SHP77 treated with DMSO at 0.1 percent for 48 hours (cell line): Measurements from ENCODE around the gene TNNI2.

ENCODE experiments used
- DNase-seq: peaks from one replicate; lab custom pipeline; 2025; lab: John Stamatoyannopoulos, UW

Gene TNNI2

GRCh38 chr11:1821562-1821961 is 17.2 kb upstream of the TNNI2 start:
- no peak for DNase-seq

DNA sequence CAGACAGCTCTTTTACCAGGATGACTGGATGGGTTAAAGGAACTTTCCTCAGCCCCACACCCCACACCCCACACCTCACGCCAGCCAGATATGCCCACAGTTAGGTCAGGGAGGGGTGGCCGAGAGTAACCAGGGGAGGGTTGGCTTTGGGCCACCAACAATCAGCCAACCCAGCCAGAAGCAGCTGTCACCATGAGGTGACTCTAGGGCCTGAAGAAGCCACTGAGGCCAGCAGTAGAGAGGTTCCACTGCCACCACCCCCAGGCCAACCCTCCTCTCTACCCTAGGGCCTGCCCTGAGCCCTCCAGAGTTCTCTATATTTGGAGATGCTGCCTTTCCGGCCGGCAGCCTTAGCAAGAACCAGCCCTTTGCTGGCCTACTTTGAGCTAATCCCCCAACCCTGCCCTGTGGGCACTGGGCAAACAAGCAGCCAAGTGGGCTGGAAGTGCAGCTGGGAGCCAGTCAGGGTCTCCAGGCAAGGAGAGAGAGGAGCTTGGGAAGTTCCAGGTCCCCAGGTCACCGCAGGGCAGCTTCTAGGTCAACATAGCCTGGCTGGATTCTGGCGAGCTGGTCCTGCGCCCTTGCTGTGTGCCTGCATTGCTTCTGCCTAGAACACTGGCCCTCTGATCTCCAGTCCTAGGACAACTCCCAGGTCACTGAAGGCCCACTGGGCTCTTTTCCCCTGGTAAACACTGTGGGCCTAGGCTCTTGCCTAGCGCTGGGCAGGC is 16.0 kb upstream of the TNNI2 start:
- DNase-seq, result no peak

GRCh38 chr11:1823376-1824220 is 15.2 kb upstream of the TNNI2 start:
- DNase-seq, result no peak

DNA sequence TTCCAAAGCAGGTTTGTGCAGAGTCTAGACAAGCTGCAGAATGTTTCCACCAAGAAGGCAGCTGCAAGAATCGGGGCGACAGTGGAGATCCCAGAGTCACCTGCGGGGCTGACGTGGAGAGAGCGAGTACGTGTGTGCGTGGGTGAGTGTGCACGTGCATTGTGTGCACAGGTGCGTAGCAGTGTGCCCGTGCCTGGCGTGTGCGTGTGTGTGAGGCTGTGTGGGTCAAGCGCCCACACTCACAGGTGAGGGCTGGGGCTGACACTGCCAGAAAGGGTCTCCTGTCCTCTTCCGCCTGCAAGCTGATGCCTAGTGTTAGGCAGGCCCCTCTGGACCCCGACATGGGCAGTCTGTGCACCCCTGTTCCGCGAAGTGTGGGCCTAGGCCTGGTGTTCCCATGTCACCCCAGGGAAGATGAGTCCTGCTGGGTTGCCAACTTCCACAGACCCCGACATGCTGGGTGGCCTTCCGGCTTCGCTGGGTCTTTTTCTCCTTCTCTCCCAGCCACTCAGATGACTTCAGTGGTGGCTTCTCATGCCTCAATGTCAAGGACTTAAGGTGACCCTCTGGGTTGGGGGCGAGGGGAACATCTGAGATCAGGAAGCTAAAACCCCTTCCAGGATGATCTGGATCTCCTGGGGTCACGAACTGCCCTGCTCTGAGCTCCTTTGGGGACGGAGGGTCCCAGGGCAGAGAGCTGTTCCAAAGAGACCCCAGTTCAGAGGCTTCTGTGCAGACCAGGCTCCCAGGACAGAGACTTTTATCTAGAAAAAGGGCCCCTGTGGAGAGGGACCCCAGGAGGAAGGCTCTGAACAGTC is 14.4 kb upstream of the TNNI2 start:
- no peak for DNase-seq

DNA sequence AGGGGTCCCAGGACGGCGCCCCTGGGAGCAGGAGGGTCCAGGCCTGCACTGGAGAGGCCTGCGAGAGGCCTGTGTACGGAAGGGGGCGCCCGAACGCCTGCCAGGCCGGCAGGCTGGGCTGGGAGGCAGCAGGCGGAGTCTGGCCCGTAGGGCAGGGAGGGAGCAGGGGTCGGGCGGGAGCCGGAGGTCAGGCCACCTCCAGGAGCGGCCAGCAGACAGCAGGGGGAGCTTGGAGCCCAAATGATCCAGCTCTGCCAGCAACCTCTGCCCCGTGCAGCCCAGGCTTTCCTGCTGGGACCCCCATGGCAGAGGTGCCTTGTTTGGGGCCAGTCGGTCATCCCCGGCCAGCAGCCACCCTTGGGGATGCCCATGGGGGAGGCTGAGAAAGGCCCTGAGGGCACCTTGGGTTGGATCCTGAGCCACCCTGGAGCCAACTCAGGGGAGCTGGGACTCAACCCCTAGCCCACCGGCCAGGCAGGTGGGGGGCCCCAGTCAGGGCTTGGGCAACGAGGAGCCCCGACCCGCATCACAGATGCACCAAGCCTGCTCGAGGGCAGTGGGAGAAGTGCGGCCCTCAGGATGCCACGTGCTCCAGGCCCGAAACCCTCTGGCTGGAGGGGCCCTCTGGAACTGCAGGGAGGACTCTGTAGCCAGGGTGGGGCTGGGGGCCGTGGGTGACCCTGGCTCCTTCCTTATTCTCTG is 13.6 kb upstream of the TNNI2 start:
- no peak for DNase-seq

- no peak for DNase-seq
These were observed 12.9 kb upstream of the TNNI2 start for GRCh38 chr11:1825785-1826451.

DNA sequence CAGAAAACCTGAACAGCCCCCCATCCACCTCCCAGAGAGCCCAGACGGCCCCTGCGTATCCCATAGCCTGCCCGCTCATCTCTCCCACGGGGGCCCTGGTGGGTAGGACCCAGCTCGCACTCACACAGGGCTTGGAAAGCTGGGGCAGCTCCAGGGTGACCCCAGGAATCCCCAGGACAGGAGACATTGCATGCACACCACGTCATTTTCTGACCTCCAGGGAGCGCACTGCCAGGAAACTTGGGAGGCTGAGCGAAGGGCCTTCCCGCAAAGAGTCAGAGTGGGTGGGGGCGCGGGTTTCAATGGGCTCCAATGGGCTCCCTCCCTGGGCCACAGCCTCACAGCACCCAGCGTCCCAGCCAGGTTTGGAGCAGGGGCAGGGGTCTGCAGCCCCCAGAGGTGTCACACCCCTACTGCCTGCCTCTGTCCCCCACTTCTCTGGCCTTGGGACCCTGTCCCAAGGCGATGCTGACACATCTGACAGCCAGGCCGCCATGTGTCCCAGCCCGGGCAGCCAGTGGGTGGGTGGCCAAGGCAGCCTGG is 12.2 kb upstream of the TNNI2 start:
- no peak for DNase-seq

- DNase-seq, result peak; percentile 22
These were observed 11.5 kb upstream of the TNNI2 start for GRCh38 chr11:1827095-1827813.

DNA sequence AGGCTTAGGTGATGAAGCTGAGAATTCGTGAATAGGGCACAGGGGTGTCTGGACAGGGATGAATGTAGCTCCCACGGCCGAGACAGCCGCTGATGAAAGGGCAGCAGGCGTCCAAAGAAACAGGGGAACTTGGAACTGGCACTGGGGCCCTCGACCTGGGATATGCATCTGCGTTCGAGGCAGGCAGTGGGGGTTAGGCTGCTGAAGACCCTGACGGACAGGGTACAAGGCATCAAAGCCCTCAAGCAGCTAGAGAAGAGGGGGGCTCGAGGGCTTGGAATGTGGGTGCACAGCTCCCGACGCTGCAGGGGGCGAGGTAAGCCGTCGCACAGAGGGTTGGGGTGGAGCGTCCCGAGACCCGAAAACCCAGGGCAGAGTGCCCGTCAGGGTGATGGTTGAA is 10.8 kb upstream of the TNNI2 start:
- DNase-seq, result no peak

DNA sequence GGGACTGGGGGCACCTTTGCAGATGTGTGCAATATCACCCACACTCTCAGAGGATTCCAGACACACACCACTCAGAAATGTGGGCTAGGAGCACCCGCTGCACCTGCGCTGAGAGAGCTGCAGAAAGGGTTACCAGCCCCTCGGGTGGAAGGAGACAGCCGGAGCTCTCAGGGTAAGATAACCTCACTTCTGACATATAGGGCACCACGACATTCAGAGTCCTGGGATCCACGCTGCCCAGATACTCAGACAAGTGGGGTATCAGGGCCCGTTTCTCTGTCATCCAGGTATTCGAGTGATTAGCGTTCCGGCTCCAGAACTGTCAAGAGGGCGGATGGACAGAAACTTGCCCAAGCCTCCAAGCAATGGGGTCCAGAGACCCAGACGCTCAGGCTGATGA is 10.2 kb upstream of the TNNI2 start:
- DNase-seq, result no peak

GRCh38 chr11:1829039-1829820 is 9.6 kb upstream of the TNNI2 start:
- DNase-seq, result no peak

GRCh38 chr11:1830004-1830321 is 8.8 kb upstream of the TNNI2 start:
- DNase-seq, result no peak

GRCh38 chr11:1830322-1831223 is 8.2 kb upstream of the TNNI2 start:
- peak; percentile 1 for DNase-seq

DNA sequence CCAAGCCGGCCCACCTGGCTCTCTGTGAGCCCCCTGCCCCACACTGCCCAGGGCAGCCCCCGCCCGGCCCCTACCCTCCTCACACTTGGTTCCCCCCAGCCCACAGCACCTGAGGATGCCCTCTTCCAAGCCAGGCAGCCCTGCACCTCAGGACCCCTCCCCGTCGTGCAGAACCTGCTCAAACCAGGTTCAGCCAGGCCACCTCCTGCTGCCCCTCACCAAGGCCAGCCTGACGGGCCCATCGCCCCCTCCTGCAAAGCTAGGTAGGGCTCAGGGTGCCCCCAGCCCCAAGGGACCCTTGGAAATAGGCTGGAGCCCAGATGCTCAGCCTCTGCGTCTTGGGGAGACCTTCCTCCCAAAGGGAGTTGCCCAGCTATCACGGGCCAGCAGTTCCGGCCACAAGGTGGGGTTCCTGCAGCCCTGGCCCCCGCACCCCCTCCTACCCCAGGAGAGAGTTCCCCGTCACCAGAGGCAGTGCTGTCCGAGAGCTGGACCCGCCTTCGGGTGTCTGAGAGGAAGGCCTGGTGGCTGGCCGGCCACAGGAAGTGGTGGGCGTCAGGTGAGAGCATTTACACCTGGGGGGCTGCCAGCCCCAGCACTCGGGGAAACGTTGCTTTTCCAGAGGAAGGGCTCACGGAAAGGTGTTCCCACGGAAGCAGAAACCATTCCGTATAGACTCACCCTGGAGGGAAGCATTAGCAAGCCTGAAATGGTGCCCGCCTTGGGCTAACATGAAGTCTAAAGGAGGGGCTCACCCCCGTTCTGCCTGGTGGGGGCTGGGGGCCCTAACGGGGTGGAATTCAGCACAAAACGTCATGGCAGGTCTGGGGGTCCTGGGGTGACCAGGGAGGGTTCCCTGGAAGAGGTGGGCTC is 7.2 kb upstream of the TNNI2 start:
- DNase-seq, result no peak

DNA sequence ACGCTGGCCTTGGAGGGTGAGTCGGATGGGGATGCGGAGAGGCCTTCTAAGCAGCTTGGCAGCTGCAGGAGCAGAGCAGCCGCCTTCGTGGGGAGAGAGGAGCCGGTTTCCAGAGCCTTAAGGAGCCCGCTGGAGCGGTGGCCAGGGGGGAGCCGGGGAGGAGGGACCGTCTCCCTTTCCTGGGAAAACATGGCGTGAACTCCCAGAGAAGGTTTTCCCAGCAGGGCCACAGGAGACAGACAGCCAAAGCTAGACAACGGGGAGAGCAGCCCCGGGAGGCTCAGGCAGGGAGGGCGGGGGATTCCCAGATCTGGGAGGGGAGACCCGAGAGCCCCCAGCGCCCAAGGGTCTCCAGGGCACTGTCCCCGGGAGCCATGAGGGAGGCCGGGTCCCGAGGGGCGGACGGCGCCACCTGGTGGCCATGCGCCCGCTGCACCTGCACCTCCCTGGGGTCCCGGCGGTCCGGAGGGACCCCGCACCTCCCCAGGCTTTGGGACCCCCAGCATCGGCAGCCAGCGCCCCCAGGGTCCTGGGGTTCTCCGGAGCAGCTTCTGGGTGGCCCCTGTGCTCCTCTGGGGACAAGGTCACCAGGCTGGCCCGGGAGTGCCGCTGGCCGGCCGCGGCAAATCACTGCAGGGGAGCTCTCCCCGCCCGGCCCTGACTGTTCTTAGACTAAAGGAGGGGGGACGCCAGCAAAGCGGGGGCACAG is 6.4 kb upstream of the TNNI2 start:
- DNase-seq, result peak; percentile 0

- no peak for DNase-seq
These were observed 5.9 kb upstream of the TNNI2 start for GRCh38 chr11:1832920-1833295.

- DNase-seq, result no peak
These were observed 4.6 kb upstream of the TNNI2 start for GRCh38 chr11:1834062-1834610.
